HCT116 (cell line): ENCODE data around the gene NOD1. TPM values are rescaled to one million over a fixed set of nuclear protein-coding genes. Genes with fewer than 3 reads are reported as not detected.

Experiments used
- ATAC-seq: fragments of 200-7000 bp; cut with Tn5 transposase; 2 replicates; pipeline ENCODE4 v1.9.1; 2020; ENCODE audit warnings: mild to moderate bottlenecking, moderate library complexity
- BruUV-seq: library from RNA; stranded (reverse); fragments of 400-500 nt; replicated peaks from 2 replicates; lab custom pipeline; 2021; lab: Mats Ljungman, UMichigan
- CTCF ChIA-PET: fragments of 300-600 bp; sonication (Branson Sonifier 250); formaldehyde crosslinking; loops from one replicate; lab custom pipeline; 2021; ENCODE audit warnings: antibody characterized with exemption; lab: Charles Lee
- POLR2A ChIA-PET: fragments of 300-600, 350-600 bp; sonication (Branson Sonifier 250); formaldehyde crosslinking; loops from one replicate; lab custom pipeline; 2021; ENCODE audit warnings: antibody characterized with exemption; lab: Charles Lee
- RAD21 ChIA-PET, 2 experiments: fragments of 300-600 bp; sonication (Branson Sonifier 250); formaldehyde crosslinking; loops; one replicate each; lab custom pipeline; 2023; ENCODE audit warnings: low total read pairs in 2 of 2; ENCODE audit not compliant: uncharacterized antibody in 2 of 2, unreplicated experiment in 2 of 2, low non-redundant PET in 1 of 2; lab: Charles Lee
- DNase-seq: peaks from one replicate; pipeline ENCODE4 v3.0.0-alpha.2; 2010; ENCODE audit warnings: low read depth, low spot score
- H2AFZ ChIP-seq: fragments of 200-600 bp; shearing (Covaris generic), sonication (generic); 2 replicates; pipeline ENCODE4 v1.6.1; 2017; ENCODE audit warnings: low read depth, mixed run types, mixed read lengths, antibody characterized with exemption, low read length; ENCODE audit not compliant: poor library complexity, severe bottlenecking
- H3K27ac ChIP-seq: 2 replicates; pipeline ENCODE4 v1.5.1; 2012; ENCODE audit warnings: low read depth, low read length
- H3K27me3 ChIP-seq: fragments of 200-600 bp; sonication (generic); 2 replicates; pipeline ENCODE4 v1.6.1; 2016; ENCODE audit warnings: mixed run types, low read length, mixed read lengths; ENCODE audit not compliant: insufficient read depth
- H3K36me3 ChIP-seq, 2 experiments: fragments of 200-500 bp in 1 of 2; fragments of 200-600 bp in 1 of 2; sonication (Bioruptor generic) in 1 of 2; sonication (generic) in 1 of 2; 2 replicates each; pipeline versions ENCODE4 v1.5.1 to v1.6.1; 2014 to 2016; ENCODE audit warnings: low read length in 2 of 2, inconsistent platforms in 1 of 2, mixed read lengths in 1 of 2, mixed run types in 1 of 2; ENCODE audit not compliant: insufficient read depth in 2 of 2, control insufficient read depth in 1 of 2
- H3K4me1 ChIP-seq, 2 experiments: fragments of 200-600 bp in 1 of 2; sonication (generic) in 1 of 2; 2 replicates each; pipeline versions ENCODE4 v1.5.1 to v1.6.1; 2012 to 2017; ENCODE audit warnings: low read length in 2 of 2, inconsistent platforms in 1 of 2, mild to moderate bottlenecking in 1 of 2, mixed read lengths in 1 of 2, mixed run types in 1 of 2, moderate library complexity in 1 of 2; ENCODE audit not compliant: insufficient read depth in 2 of 2, control insufficient read depth in 1 of 2
- H3K4me2 ChIP-seq: fragments of 200-600 bp; sonication (generic); 2 replicates; pipeline ENCODE4 v1.6.1; 2017; ENCODE audit warnings: mixed run types, low read length, mixed read lengths
- H3K4me3 ChIP-seq, 2 experiments: fragments of 200-600 bp in 1 of 2; sonication (generic) in 1 of 2; replicated peaks in 1 of 2; 2 replicates each; pipeline ENCODE4 v1.5.1; 2011 to 2016; ENCODE audit warnings: low read length in 2 of 2, control low read depth in 1 of 2, low read depth in 1 of 2, mild to moderate bottlenecking in 1 of 2, mixed read lengths in 1 of 2, mixed run types in 1 of 2
- H3K79me2 ChIP-seq: fragments of 200-600 bp; sonication (generic); 2 replicates; pipeline ENCODE4 v1.6.1; 2017; ENCODE audit warnings: mild to moderate bottlenecking, mixed run types, low read length, moderate library complexity, mixed read lengths; ENCODE audit not compliant: insufficient read depth
- H3K9ac ChIP-seq: fragments of 200-600 bp; sonication (generic); 2 replicates; pipeline ENCODE4 v1.6.1; 2016; ENCODE audit warnings: low read length, mixed read lengths
- H3K9me2 ChIP-seq: fragments of 200-600 bp; sonication (generic), shearing (Covaris generic); 2 replicates; pipeline ENCODE4 v1.6.1; 2017; ENCODE audit warnings: mixed run types, mild to moderate bottlenecking, moderate library complexity; ENCODE audit not compliant: insufficient read depth
- H3K9me3 ChIP-seq, 2 experiments: fragments of 200-500 bp in 1 of 2; fragments of 200-600 bp in 1 of 2; sonication (Bioruptor generic) in 1 of 2; sonication (generic) in 1 of 2; 2 replicates each; pipeline ENCODE4 v1.6.1; 2014 to 2017; ENCODE audit warnings: low read length in 2 of 2, mixed read lengths in 2 of 2, inconsistent platforms in 1 of 2, low read depth in 1 of 2, mild to moderate bottlenecking in 1 of 2, mixed run types in 1 of 2, moderate library complexity in 1 of 2; ENCODE audit not compliant: control insufficient read depth in 1 of 2, insufficient read depth in 1 of 2
- H4K20me1 ChIP-seq: fragments of 200-600 bp; sonication (generic), shearing (Covaris generic); 2 replicates; pipeline ENCODE4 v1.6.1; 2017; ENCODE audit warnings: mixed run types, mild to moderate bottlenecking, moderate library complexity; ENCODE audit not compliant: insufficient read depth
- CBX3 ChIP-seq: IDR thresholded peaks from 2 replicates; pipeline ENCODE4 v1.6.1; 2012; ENCODE audit warnings: low read depth
- CEBPB ChIP-seq: IDR thresholded peaks from 2 replicates; pipeline ENCODE4 v1.6.1; 2012; ENCODE audit warnings: low read depth
- EGR1 ChIP-seq: IDR thresholded peaks from 2 replicates; pipeline ENCODE4 v1.6.1; 2012; ENCODE audit warnings: low read depth
- ELF1 ChIP-seq: IDR thresholded peaks from 2 replicates; pipeline ENCODE4 v1.6.1; 2012; ENCODE audit warnings: low read depth, borderline replicate concordance
- EZH2 ChIP-seq: fragments of 200-600 bp; sonication (generic); IDR thresholded peaks from 2 replicates; pipeline ENCODE4 v1.6.1; 2017; ENCODE audit warnings: antibody characterized with exemption, mixed run types
- JUND ChIP-seq: IDR thresholded peaks from 2 replicates; pipeline ENCODE4 v1.6.1; 2012
- POLR2A ChIP-seq: IDR thresholded peaks from 2 replicates; pipeline ENCODE4 v1.7.0; 2011; ENCODE audit warnings: borderline replicate concordance; ENCODE audit not compliant: insufficient read depth, insufficient read length; ENCODE audit errors: extremely low read depth
- POLR2AphosphoS5 ChIP-seq: IDR thresholded peaks from 2 replicates; pipeline ENCODE4 v1.6.1; 2011; ENCODE audit warnings: mild to moderate bottlenecking, low read depth, low read length, moderate library complexity
- RAD21 ChIP-seq: IDR thresholded peaks from 2 replicates; pipeline ENCODE4 v1.6.1; 2012; ENCODE audit warnings: low read depth, mild to moderate bottlenecking
- SIN3A ChIP-seq: IDR thresholded peaks from 2 replicates; pipeline ENCODE4 v1.6.1; 2012; ENCODE audit warnings: low read depth
- SRF ChIP-seq: IDR thresholded peaks from 2 replicates; pipeline ENCODE4 v1.6.1; 2012; ENCODE audit warnings: low read depth
- YY1 ChIP-seq: IDR thresholded peaks from 2 replicates; pipeline ENCODE4 v1.6.1; 2011; ENCODE audit warnings: low read length, low read depth, moderate library complexity, mild to moderate bottlenecking; ENCODE audit not compliant: insufficient replicate concordance; ENCODE audit errors: extremely low read depth
- ZFX ChIP-seq: fragments of 450-650 bp; IDR thresholded peaks from 2 replicates; pipeline ENCODE4 v1.6.1; 2017
- ZNF274 ChIP-seq: fragments of 200-500 bp; sonication (Bioruptor generic); IDR thresholded peaks from 2 replicates; pipeline ENCODE4 v1.6.1; 2014; ENCODE audit warnings: mild to moderate bottlenecking, low read depth, low read length, inconsistent platforms
- intact Hi-C: fragments of 100-400 bp; cut with micrococcal nuclease; formaldehyde crosslinking; loops from 2 replicates; pipeline ENCODE4 v1.10.0; 2022
- total RNA-seq: library from RNA; stranded (reverse); gene quantifications from one replicate; pipeline ENCODE4 v1.2.1, GENCODE V29; 2021; ENCODE audit not compliant: unreplicated experiment
- TF ChIP-seq, protein P1 (sequence below): IDR thresholded peaks from 2 replicates; pipeline ENCODE4 v1.6.1; 2012; ENCODE audit warnings: low read depth
- TF ChIP-seq, protein P2 (sequence below): IDR thresholded peaks from 2 replicates; pipeline ENCODE4 v1.6.1; 2012
- TF ChIP-seq, protein P3 (sequence below): IDR thresholded peaks from 2 replicates; pipeline ENCODE4 v1.6.1; 2012

NOD1 gene
- total RNA-seq, 1 experiment from 2014 or later: 5.9 TPM

DNA sequence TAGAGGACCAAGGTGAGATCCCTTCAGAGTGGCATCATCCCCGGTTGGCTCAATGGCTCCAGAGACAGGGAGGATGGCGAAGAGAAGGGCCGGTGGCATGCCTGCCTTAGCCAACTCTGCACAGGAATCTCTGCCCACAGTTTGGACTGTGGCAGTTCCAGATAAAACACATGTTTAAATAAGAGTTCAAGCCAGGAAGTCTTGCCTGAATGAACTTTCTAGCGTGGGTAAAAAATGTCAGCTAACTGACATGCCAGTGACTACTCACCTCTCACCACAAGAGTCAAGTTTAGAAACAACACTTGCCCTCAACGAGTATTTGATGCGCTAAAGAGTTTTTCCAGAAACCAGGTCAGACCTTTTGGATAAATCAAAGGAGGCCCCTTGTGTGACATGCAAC is 3.0 kb downstream of the NOD1 start (continued):
- TF ChIP-seq POLR2AphosphoS5: no peak
- TF ChIP-seq YY1: no peak
- TF ChIP-seq CBX3: no peak
- no peak for TF ChIP-seq ZNF274
- no peak for TF ChIP-seq EZH2
- no peak for TF ChIP-seq SRF
- TF ChIP-seq SIN3A: no peak

DNA sequence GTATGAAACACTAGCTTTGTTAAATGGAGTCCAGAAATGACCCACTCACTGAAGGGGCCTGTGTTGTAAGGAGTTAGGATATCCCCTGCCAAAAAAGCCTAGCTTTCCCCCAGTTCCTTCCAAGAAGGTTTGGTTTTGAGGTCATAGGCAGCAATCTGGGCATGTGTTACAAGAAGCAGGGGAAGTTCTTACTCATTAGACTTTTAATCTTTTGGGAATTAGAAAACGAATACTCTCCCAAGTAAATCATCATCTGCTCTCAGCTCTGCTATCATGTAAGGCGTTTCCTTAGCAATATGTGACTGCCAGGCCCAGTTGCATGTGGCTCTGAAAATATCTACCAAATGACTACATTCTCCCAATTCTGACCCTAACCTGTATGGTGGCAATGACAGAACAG is 3.7 kb downstream of the NOD1 start:
- TF ChIP-seq SIN3A (no peak), ELF1 (no peak), ZFX (no peak), RAD21 (no peak), CEBPB (no peak), SRF (no peak), EGR1 (no peak), CBX3 (no peak), YY1 (no peak), POLR2A (no peak), JUND (no peak)
- TF ChIP-seq, protein P1, sequence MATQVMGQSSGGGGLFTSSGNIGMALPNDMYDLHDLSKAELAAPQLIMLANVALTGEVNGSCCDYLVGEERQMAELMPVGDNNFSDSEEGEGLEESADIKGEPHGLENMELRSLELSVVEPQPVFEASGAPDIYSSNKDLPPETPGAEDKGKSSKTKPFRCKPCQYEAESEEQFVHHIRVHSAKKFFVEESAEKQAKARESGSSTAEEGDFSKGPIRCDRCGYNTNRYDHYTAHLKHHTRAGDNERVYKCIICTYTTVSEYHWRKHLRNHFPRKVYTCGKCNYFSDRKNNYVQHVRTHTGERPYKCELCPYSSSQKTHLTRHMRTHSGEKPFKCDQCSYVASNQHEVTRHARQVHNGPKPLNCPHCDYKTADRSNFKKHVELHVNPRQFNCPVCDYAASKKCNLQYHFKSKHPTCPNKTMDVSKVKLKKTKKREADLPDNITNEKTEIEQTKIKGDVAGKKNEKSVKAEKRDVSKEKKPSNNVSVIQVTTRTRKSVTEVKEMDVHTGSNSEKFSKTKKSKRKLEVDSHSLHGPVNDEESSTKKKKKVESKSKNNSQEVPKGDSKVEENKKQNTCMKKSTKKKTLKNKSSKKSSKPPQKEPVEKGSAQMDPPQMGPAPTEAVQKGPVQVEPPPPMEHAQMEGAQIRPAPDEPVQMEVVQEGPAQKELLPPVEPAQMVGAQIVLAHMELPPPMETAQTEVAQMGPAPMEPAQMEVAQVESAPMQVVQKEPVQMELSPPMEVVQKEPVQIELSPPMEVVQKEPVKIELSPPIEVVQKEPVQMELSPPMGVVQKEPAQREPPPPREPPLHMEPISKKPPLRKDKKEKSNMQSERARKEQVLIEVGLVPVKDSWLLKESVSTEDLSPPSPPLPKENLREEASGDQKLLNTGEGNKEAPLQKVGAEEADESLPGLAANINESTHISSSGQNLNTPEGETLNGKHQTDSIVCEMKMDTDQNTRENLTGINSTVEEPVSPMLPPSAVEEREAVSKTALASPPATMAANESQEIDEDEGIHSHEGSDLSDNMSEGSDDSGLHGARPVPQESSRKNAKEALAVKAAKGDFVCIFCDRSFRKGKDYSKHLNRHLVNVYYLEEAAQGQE: no peak
- TF ChIP-seq, protein P2, sequence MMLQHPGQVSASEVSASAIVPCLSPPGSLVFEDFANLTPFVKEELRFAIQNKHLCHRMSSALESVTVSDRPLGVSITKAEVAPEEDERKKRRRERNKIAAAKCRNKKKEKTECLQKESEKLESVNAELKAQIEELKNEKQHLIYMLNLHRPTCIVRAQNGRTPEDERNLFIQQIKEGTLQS: no peak
- TF ChIP-seq, protein P3, sequence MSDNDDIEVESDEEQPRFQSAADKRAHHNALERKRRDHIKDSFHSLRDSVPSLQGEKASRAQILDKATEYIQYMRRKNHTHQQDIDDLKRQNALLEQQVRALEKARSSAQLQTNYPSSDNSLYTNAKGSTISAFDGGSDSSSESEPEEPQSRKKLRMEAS: no peak
- H3K27me3 ChIP-seq: no peaks in the 10 kb centered on the region
- peaks cover 32% of the 10 kb centered on the region; the same call in 1 of the 2 replicates for H3K79me2 ChIP-seq
- no peaks in the 10 kb centered on the region for H3K9me3 ChIP-seq
- ATAC-seq (no peak), DNase-seq (no peak)
- H3K4me2 ChIP-seq: no peak overlapping the region
- RAD21 ChIA-PET: no interaction called here
- CTCF ChIA-PET: no interaction called here
- no peak overlapping the region for H3K9ac ChIP-seq
- no peak overlapping the region for H3K27ac ChIP-seq
- POLR2A ChIA-PET: no interaction called here
- intact Hi-C loops: no loop called here
- no peak overlapping the region for H2AFZ ChIP-seq
- H3K4me1 ChIP-seq: peaks cover 5 to 19% of the 10 kb centered on the region in 2 experiments; a peak in 3 of 4 replicates
- BruUV-seq: no TSS peak
- no peak overlapping the region for H3K4me3 ChIP-seq
- H3K9me2 ChIP-seq: no peaks in the 10 kb centered on the region
- no peaks in the 10 kb centered on the region for H4K20me1 ChIP-seq
- H3K36me3 ChIP-seq: no peaks in the 10 kb centered on the region; a peak in 1 of 4 replicates
